ENCODE results near the gene SLC24A4.

Gene SLC24A4

DNA sequence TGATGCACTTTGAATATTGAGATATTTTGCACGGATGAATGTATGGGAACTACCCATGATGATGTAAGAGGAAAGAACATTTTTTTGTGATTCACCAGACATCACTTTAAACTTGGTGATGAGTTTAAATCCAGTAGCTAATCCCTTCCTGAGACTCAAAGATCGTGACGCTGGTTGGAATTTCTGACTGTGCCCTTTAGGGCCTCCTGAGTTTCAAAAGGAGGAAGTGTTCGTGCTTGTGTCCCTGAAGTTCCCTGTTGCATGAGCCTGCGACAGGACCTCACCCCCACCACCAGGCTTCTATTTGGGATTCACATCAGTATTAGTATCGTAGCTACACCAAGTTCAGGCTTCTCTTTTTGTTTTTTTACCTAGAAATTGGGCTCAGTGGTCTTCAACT, 172.1 kb downstream of the SLC24A4 start:
- no peaks in the 10 kb centered on the region for H4K20me1 ChIP-seq (ENCODE audit: low read depth, low read length)
- H3K27me3 ChIP-seq (ENCODE audit: low read length): no peaks in the 10 kb centered on the region
- H3K9me3 ChIP-seq (ENCODE audit: insufficient read depth, low read length): no peaks in the 10 kb centered on the region
- TF ChIP-seq EZH2phosphoT487 (conservative IDR thresholded peaks at IDR 0.05; ENCODE audit: low read length): no peak
- TF ChIP-seq, protein P1, sequence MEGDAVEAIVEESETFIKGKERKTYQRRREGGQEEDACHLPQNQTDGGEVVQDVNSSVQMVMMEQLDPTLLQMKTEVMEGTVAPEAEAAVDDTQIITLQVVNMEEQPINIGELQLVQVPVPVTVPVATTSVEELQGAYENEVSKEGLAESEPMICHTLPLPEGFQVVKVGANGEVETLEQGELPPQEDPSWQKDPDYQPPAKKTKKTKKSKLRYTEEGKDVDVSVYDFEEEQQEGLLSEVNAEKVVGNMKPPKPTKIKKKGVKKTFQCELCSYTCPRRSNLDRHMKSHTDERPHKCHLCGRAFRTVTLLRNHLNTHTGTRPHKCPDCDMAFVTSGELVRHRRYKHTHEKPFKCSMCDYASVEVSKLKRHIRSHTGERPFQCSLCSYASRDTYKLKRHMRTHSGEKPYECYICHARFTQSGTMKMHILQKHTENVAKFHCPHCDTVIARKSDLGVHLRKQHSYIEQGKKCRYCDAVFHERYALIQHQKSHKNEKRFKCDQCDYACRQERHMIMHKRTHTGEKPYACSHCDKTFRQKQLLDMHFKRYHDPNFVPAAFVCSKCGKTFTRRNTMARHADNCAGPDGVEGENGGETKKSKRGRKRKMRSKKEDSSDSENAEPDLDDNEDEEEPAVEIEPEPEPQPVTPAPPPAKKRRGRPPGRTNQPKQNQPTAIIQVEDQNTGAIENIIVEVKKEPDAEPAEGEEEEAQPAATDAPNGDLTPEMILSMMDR (IDR thresholded peaks at IDR 0.05; ENCODE audit: insufficient read depth, low read length, poor library complexity, severe bottlenecking): no peak
- H3K27ac ChIP-seq (ENCODE audit: low read depth, low read length): no peak overlapping the region
- H3K79me2 ChIP-seq (ENCODE audit: insufficient read depth, low read length): no peaks in the 10 kb centered on the region
- H3K9ac ChIP-seq (ENCODE audit: low read length): no peak overlapping the region
- no peaks in the 10 kb centered on the region for H3K9me2 ChIP-seq (replicated peaks; ENCODE audit: insufficient read depth, low read length)
- no peak overlapping the region for H2AFZ ChIP-seq (ENCODE audit: low read depth, low read length, severe bottlenecking)
- H3K4me3 ChIP-seq (ENCODE audit: insufficient read depth, low read length, poor library complexity, severe bottlenecking): no peak overlapping the region
- no peak overlapping the region for H3K4me2 ChIP-seq (ENCODE audit: low read depth, low read length, poor library complexity, severe bottlenecking)
- H3F3A ChIP-seq (ENCODE audit: insufficient read depth): no peaks in the 10 kb centered on the region
- H3K36me3 ChIP-seq (ENCODE audit: low read length): no peaks in the 10 kb centered on the region

DNA sequence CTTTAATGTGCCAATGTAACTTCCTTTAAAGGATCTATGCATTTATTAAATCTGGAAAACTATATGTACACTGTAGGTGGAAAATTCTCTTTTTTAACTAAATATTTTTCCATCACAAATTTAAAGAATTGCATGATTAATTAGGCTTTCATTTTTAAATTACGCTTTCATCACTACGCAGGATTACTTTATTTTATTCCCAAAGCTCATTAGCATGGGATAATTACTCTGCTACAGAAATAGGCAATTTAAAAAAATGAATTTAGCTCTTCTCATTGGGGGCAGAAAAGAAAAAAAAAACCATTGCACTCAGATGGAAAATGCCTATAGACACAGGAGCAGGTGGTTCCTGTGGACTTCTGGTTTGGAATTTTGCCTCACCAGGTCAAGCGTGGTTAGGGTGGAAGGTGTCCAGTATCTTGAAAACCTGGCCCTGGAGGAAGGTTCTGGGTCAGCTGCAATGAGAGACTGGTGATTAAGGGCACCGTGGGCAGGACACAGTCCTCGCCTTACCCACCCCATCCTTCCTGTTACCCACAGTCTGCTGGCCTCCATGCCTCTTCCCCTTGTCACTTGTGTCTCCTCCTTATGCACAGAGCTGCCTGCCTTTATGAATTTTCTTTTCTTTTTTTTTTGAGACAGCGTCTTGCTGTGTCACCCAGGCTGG, 173.4 kb downstream of the SLC24A4 start:
- H3F3A ChIP-seq (ENCODE audit: insufficient read depth): no peaks in the 10 kb centered on the region
- no peak overlapping the region for H3K4me3 ChIP-seq (ENCODE audit: insufficient read depth, low read length, poor library complexity, severe bottlenecking)
- no peak overlapping the region for H3K9ac ChIP-seq (ENCODE audit: low read length)
- H3K9me3 ChIP-seq (ENCODE audit: insufficient read depth, low read length): no peaks in the 10 kb centered on the region
- H4K20me1 ChIP-seq (ENCODE audit: low read depth, low read length): no peaks in the 10 kb centered on the region
- no peaks in the 10 kb centered on the region for H3K79me2 ChIP-seq (ENCODE audit: insufficient read depth, low read length)
- no peak overlapping the region for H3K4me2 ChIP-seq (ENCODE audit: low read depth, low read length, poor library complexity, severe bottlenecking)
- no peaks in the 10 kb centered on the region for H3K27me3 ChIP-seq (ENCODE audit: low read length)
- TF ChIP-seq EZH2phosphoT487 (conservative IDR thresholded peaks at IDR 0.05; ENCODE audit: low read length): no peak
- TF ChIP-seq, protein P1 (IDR thresholded peaks at IDR 0.05; ENCODE audit: insufficient read depth, low read length, poor library complexity, severe bottlenecking): no peak
- no peaks in the 10 kb centered on the region for H3K9me2 ChIP-seq (replicated peaks; ENCODE audit: insufficient read depth, low read length)
- no peak overlapping the region for H3K27ac ChIP-seq (ENCODE audit: low read depth, low read length)
- no peaks in the 10 kb centered on the region for H3K36me3 ChIP-seq (ENCODE audit: low read length)
- no peak overlapping the region for H2AFZ ChIP-seq (ENCODE audit: low read depth, low read length, severe bottlenecking)

DNA sequence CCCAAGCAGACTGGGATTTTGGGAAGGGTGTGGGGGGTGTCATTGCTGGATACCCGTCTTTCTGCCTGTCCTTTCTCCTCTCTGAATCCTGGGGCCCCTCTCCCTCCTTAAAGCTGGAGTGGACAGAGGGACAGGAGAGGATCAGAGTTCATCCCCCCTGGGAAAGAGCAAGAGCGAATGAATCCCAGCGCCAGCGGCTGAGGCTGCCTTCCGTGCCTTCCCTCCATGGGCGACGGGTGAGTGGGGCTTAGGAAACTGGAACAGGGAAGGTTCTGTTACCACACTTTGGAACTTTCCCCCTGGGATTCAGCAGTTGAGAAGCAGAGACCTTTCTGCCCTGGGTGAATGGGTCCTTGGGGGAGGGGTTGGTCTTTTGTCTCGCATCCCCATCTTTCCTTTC, 174.4 kb downstream of the SLC24A4 start:
- no peaks in the 10 kb centered on the region for H3K9me3 ChIP-seq (ENCODE audit: insufficient read depth, low read length)
- H3K79me2 ChIP-seq (ENCODE audit: insufficient read depth, low read length): no peaks in the 10 kb centered on the region
- no peak overlapping the region for H3K27ac ChIP-seq (ENCODE audit: low read depth, low read length)
- no peaks in the 10 kb centered on the region for H3K36me3 ChIP-seq (ENCODE audit: low read length)
- H3K4me2 ChIP-seq (ENCODE audit: low read depth, low read length, poor library complexity, severe bottlenecking): no peak overlapping the region
- no peak overlapping the region for H3K9ac ChIP-seq (ENCODE audit: low read length)
- H3F3A ChIP-seq (ENCODE audit: insufficient read depth): no peaks in the 10 kb centered on the region
- no peak overlapping the region for H3K4me3 ChIP-seq (ENCODE audit: insufficient read depth, low read length, poor library complexity, severe bottlenecking)
- no peaks in the 10 kb centered on the region for H4K20me1 ChIP-seq (ENCODE audit: low read depth, low read length)
- no peak overlapping the region for H2AFZ ChIP-seq (ENCODE audit: low read depth, low read length, severe bottlenecking)
- no peaks in the 10 kb centered on the region for H3K27me3 ChIP-seq (ENCODE audit: low read length)
- no peaks in the 10 kb centered on the region for H3K9me2 ChIP-seq (replicated peaks; ENCODE audit: insufficient read depth, low read length)
- TF ChIP-seq, protein P1 (IDR thresholded peaks at IDR 0.05; ENCODE audit: insufficient read depth, low read length, poor library complexity, severe bottlenecking): no peak
- no peak for TF ChIP-seq EZH2phosphoT487 (conservative IDR thresholded peaks at IDR 0.05; ENCODE audit: low read length)
